Retinal pigment epithelial cell (primary cell): ENCODE results near the gene INSIG2.

ENCODE experiments used
- DNase-seq: peaks from one replicate; pipeline ENCODE4 v3.0.0-alpha.2; 2010; ENCODE audit warnings: low read depth
- H3K4me3 ChIP-seq: 2 replicates; pipeline ENCODE4 v1.5.1; 2011; ENCODE audit warnings: mild to moderate bottlenecking, low read length, control low read depth, moderate library complexity
- CTCF ChIP-seq: conservative IDR thresholded peaks from 2 replicates; pipeline ENCODE4 v1.5.1; 2011; ENCODE audit warnings: low read depth, low read length, control low read depth, inconsistent platforms

INSIG2 gene

GRCh38 chr2:118077636-118078247, 10.5 kb upstream of the INSIG2 start:
- TF ChIP-seq CTCF = no peak
- DNase-seq = no peak
- H3K4me3 ChIP-seq = no peak overlapping the region

- no peak overlapping the region for H3K4me3 ChIP-seq
- no peak for DNase-seq
- no peak for TF ChIP-seq CTCF
Observed at GRCh38 chr2:118078734-118079133, 9.5 kb upstream of the INSIG2 start.

- no peak for DNase-seq
- no peak overlapping the region for H3K4me3 ChIP-seq
- TF ChIP-seq CTCF = no peak
Observed at GRCh38 chr2:118084491-118085089, 3.7 kb upstream of the INSIG2 start.

- TF ChIP-seq CTCF = no peak
- H3K4me3 ChIP-seq = no peak overlapping the region
- no peak for DNase-seq
Observed at GRCh38 chr2:118085173-118086023, 2.9 kb upstream of the INSIG2 start.

GRCh38 chr2:118086024-118086633, 2.1 kb upstream of the INSIG2 start:
- no peak overlapping the region for H3K4me3 ChIP-seq
- no peak for DNase-seq
- no peak for TF ChIP-seq CTCF

GRCh38 chr2:118089139-118089800, 999 bp downstream of the INSIG2 start:
- DNase-seq = no peak
- H3K4me3 ChIP-seq = peak overlapping the region; percentile 90
- peak; percentile 18 for TF ChIP-seq CTCF
